Karpas-422 (cell line): ENCODE measurements around the gene FGF23. TPM values are rescaled to one million over a fixed set of nuclear protein-coding genes. Genes with fewer than 3 reads are reported as not detected.
A peak's percentile ranks its signal among the peaks of the same experiment; 100 is the strongest.

Experiments used
- DNase-seq: peaks from one replicate; pipeline ENCODE4 v3.0.0-alpha.2; 2015
- H2AFZ ChIP-seq: fragments of 200-600 bp; sonication (generic); 2 replicates; pipeline ENCODE4 v1.6.1; 2014; ENCODE audit warnings: antibody characterized with exemption, low read length, mixed read lengths
- H3K27ac ChIP-seq: fragments of 200-600 bp; sonication (generic); 2 replicates; pipeline ENCODE4 v1.5.1; 2014; ENCODE audit warnings: mild to moderate bottlenecking, low read length, moderate library complexity
- H3K27me3 ChIP-seq: fragments of 200-600 bp; sonication (generic); 2 replicates; pipeline ENCODE4 v1.6.1; 2014; ENCODE audit warnings: low read length, mixed read lengths
- H3K36me3 ChIP-seq: fragments of 200-600 bp; sonication (generic); 2 replicates; pipeline ENCODE4 v1.6.1; 2014; ENCODE audit warnings: low read length, mixed read lengths; ENCODE audit not compliant: insufficient read depth
- H3K4me1 ChIP-seq: fragments of 200-600 bp; sonication (generic); 2 replicates; pipeline ENCODE4 v1.6.1; 2014; ENCODE audit warnings: mild to moderate bottlenecking, low read length, mixed read lengths
- H3K4me2 ChIP-seq: fragments of 200-600 bp; sonication (generic); 2 replicates; pipeline ENCODE4 v1.6.1; 2014; ENCODE audit warnings: low read length, low read depth, mild to moderate bottlenecking; ENCODE audit not compliant: poor library complexity, severe bottlenecking
- H3K4me3 ChIP-seq: fragments of 200-600 bp; sonication (generic); 2 replicates; pipeline ENCODE4 v1.5.1; 2014; ENCODE audit warnings: mild to moderate bottlenecking, antibody characterized with exemption, low read length, mixed read lengths
- H3K79me2 ChIP-seq: fragments of 200-600 bp; sonication (generic); 2 replicates; pipeline ENCODE4 v1.6.1; 2014; ENCODE audit warnings: mild to moderate bottlenecking, low read length, mixed read lengths
- H3K9ac ChIP-seq: fragments of 200-600 bp; sonication (generic); 2 replicates; pipeline ENCODE4 v1.6.0; 2014; ENCODE audit warnings: low read length
- H3K9me2 ChIP-seq: fragments of 200-600 bp; sonication (generic), shearing (Covaris generic); replicated peaks from 2 replicates; pipeline ENCODE4 v1.6.0; 2014; ENCODE audit warnings: mild to moderate bottlenecking, low read length, moderate library complexity; ENCODE audit not compliant: insufficient read depth
- H3K9me3 ChIP-seq: fragments of 300-700, 200-600 bp; sonication (generic); 2 replicates; pipeline ENCODE4 v1.6.1; 2014; ENCODE audit warnings: low read length, mixed read lengths
- H4K20me1 ChIP-seq: fragments of 200-600 bp; sonication (generic); 2 replicates; pipeline ENCODE4 v1.6.1; 2014; ENCODE audit warnings: mild to moderate bottlenecking, antibody characterized with exemption, low read length, low read depth; ENCODE audit not compliant: insufficient read depth
- total RNA-seq: library from RNA; depleted of rRNA; stranded (reverse); fragments of >200 nt; shearing (Covaris generic); gene quantifications from 2 replicates; pipeline ENCODE4 v1.2.3, GENCODE V29; 2014; ENCODE audit warnings: low replicate concordance

Gene FGF23
- total RNA-seq, 1 experiment from 2014 or later: not detected

GRCh38 chr12:4378772-4379171, 740 bp downstream of the FGF23 start:
- Histone ChIP-seq H3K36me3 (no peaks in the 10 kb centered on the region), H3K27ac (no peak overlapping the region), H3K9me2 (no peaks in the 10 kb centered on the region), H3K4me1 (no peaks in the 10 kb centered on the region), H3K9me3 (no peaks in the 10 kb centered on the region), H3K4me2 (no peak overlapping the region), H3K79me2 (no peaks in the 10 kb centered on the region), H4K20me1 (no peaks in the 10 kb centered on the region), H3K4me3 (no peak overlapping the region), H3K27me3 (no peaks in the 10 kb centered on the region), H3K9ac (no peak overlapping the region), H2AFZ (no peak overlapping the region)
- DNase-seq: no peak

GRCh38 chr12:4375449-4375848, 4.1 kb downstream of the FGF23 start:
- H3K79me2 ChIP-seq: no peaks in the 10 kb centered on the region
- H3K4me3 ChIP-seq: no peak overlapping the region
- H3K9ac ChIP-seq: no peak overlapping the region
- DNase-seq: no peak
- no peaks in the 10 kb centered on the region for H3K27me3 ChIP-seq
- no peak overlapping the region for H3K4me2 ChIP-seq
- no peak overlapping the region for H2AFZ ChIP-seq
- H3K27ac ChIP-seq: no peak overlapping the region
- H3K36me3 ChIP-seq: no peaks in the 10 kb centered on the region
- no peaks in the 10 kb centered on the region for H3K4me1 ChIP-seq
- H4K20me1 ChIP-seq: no peaks in the 10 kb centered on the region
- no peaks in the 10 kb centered on the region for H3K9me2 ChIP-seq
- H3K9me3 ChIP-seq: no peaks in the 10 kb centered on the region

GRCh38 chr12:4372653-4373052, 6.9 kb downstream of the FGF23 start:
- no peak overlapping the region for H3K27ac ChIP-seq
- H3K9me2 ChIP-seq: no peaks in the 10 kb centered on the region
- H3K4me3 ChIP-seq: no peak overlapping the region
- H3K9me3 ChIP-seq: no peaks in the 10 kb centered on the region
- H3K27me3 ChIP-seq: no peaks in the 10 kb centered on the region
- H4K20me1 ChIP-seq: no peaks in the 10 kb centered on the region
- no peaks in the 10 kb centered on the region for H3K79me2 ChIP-seq
- H3K4me1 ChIP-seq: no peaks in the 10 kb centered on the region
- H2AFZ ChIP-seq: no peak overlapping the region
- no peak for DNase-seq
- no peaks in the 10 kb centered on the region for H3K36me3 ChIP-seq
- H3K9ac ChIP-seq: no peak overlapping the region
- no peak overlapping the region for H3K4me2 ChIP-seq

DNA sequence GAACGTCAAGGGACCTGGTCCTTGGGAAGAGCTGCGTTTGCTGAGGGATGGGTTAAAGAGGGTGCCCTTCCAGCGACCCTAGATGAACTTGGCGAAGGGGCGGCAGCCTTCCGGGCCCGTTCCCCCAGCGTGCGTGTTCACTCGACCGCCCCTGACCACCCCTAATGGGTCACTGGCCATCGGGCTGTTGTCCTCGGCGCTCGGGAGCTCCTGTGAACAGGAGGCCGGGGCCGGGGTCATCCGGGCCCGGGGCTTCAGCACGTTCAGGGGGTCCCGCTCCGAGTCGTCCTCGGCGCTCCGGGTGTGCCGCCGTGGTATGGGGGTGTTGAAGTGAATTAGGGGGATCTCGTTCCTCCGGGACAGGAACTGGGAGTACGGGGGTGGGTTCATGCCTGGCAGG, 9.2 kb downstream of the FGF23 start:
- no peak overlapping the region for H2AFZ ChIP-seq
- H3K4me1 ChIP-seq: no peaks in the 10 kb centered on the region
- H4K20me1 ChIP-seq: no peaks in the 10 kb centered on the region
- DNase-seq: no peak
- H3K9me3 ChIP-seq: no peaks in the 10 kb centered on the region
- no peak overlapping the region for H3K4me3 ChIP-seq
- H3K9ac ChIP-seq: no peak overlapping the region
- no peaks in the 10 kb centered on the region for H3K36me3 ChIP-seq
- H3K4me2 ChIP-seq: no peak overlapping the region
- no peaks in the 10 kb centered on the region for H3K79me2 ChIP-seq
- no peaks in the 10 kb centered on the region for H3K27me3 ChIP-seq
- H3K27ac ChIP-seq: no peak overlapping the region
- H3K9me2 ChIP-seq: no peaks in the 10 kb centered on the region

DNA sequence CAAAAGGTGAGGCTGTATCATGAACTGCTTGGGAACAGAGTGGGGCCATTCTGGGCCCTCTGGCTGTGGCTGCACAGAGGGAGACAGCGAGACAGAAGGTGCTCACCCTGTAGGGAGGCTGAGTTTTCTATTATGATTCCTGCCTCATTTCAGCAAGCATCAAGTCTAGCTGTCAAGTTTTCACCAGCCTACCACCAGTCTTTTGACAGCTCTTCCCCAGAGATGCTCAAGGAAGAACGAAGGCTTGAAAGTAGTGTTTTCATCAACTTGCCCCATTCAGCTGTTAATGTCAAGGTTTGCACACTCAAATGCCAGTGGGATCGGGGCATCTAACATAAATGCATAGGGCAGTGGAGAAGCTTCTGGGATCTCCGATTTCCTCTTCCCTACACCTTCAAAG, 10.0 kb downstream of the FGF23 start:
- Histone ChIP-seq H3K79me2 (no peaks in the 10 kb centered on the region), H3K9ac (no peak overlapping the region), H3K4me3 (no peak overlapping the region), H3K36me3 (no peaks in the 10 kb centered on the region), H3K27ac (no peak overlapping the region), H2AFZ (no peak overlapping the region), H3K27me3 (no peaks in the 10 kb centered on the region), H4K20me1 (no peaks in the 10 kb centered on the region), H3K9me2 (no peaks in the 10 kb centered on the region), H3K4me2 (no peak overlapping the region), H3K9me3 (no peaks in the 10 kb centered on the region), H3K4me1 (no peaks in the 10 kb centered on the region)
- DNase-seq: no peak

DNA sequence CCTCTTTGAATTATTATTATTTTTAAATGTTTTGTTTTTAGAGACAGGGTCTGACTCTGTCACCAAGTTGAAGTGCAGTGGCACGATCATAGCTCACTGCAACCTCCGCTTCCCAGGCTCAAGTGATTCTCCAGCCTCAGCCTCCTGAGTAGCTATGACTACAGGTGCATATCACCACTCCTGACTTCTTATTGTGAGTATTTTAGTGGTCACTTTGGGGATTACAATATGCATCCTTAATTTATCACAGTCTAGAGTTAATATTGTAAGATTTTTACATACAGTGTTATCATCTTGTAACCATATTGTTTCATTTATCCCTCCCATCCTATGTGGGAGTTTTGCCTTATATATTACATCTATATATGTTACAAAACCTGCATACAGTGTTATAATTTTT, 13.4 kb downstream of the FGF23 start:
- no peak overlapping the region for H3K27ac ChIP-seq
- no peak overlapping the region for H3K4me2 ChIP-seq
- H3K4me3 ChIP-seq: no peak overlapping the region
- H3K9me3 ChIP-seq: no peaks in the 10 kb centered on the region
- no peak overlapping the region for H3K9ac ChIP-seq
- no peaks in the 10 kb centered on the region for H4K20me1 ChIP-seq
- no peak overlapping the region for H2AFZ ChIP-seq
- no peaks in the 10 kb centered on the region for H3K9me2 ChIP-seq
- no peaks in the 10 kb centered on the region for H3K27me3 ChIP-seq
- H3K36me3 ChIP-seq: no peaks in the 10 kb centered on the region
- no peak for DNase-seq
- no peaks in the 10 kb centered on the region for H3K4me1 ChIP-seq
- no peaks in the 10 kb centered on the region for H3K79me2 ChIP-seq

DNA sequence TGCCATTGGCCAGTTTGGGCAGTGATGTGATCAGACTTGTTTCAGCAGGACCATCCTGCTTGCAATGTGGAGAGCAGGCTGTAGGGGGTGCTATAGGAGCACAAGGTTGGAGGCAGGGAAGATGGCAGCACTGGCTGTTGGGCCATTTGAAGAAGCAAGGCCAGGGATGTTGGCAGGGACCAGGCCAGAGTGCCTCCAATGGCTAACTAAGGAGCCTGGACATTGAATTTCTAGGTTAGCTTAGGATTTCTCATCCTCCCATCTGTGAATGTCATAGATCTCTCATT, 23.5 kb downstream of the FGF23 start:
- Histone ChIP-seq H3K36me3 (peaks cover 15% of the 10 kb centered on the region; the same call in 1 of the 2 replicates), H3K4me2 (no peak overlapping the region), H3K27me3 (no peaks in the 10 kb centered on the region), H3K4me1 (peaks cover 3% of the 10 kb centered on the region; the same call in 1 of the 2 replicates), H3K9me2 (no peaks in the 10 kb centered on the region), H3K27ac (no peak overlapping the region), H2AFZ (no peak overlapping the region), H3K9ac (no peak overlapping the region), H3K4me3 (no peak overlapping the region), H3K9me3 (no peaks in the 10 kb centered on the region), H3K79me2 (no peaks in the 10 kb centered on the region), H4K20me1 (no peaks in the 10 kb centered on the region)
- DNase-seq: peak; percentile 85

GRCh38 chr12:4355156-4356040, 24.1 kb downstream of the FGF23 start:
- Histone ChIP-seq H3K9me2 (no peaks in the 10 kb centered on the region), H3K9me3 (no peaks in the 10 kb centered on the region), H3K4me2 (no peak overlapping the region), H3K27ac (no peak overlapping the region), H3K4me3 (no peak overlapping the region), H3K27me3 (no peaks in the 10 kb centered on the region), H3K79me2 (no peaks in the 10 kb centered on the region), H2AFZ (no peak overlapping the region), H3K36me3 (peaks cover 17% of the 10 kb centered on the region; the same call in 1 of the 2 replicates), H3K9ac (no peak overlapping the region), H3K4me1 (peaks cover 3% of the 10 kb centered on the region; the same call in 1 of the 2 replicates), H4K20me1 (no peaks in the 10 kb centered on the region)
- DNase-seq: no peak
